Ureter (tissue), 1 donor: ENCODE results near the gene CMTM4. TPM values are rescaled to one million over a fixed set of nuclear protein-coding genes. Genes with fewer than 3 reads are reported as not detected.
"Not testable (repeated sequence)": the region's sequence is repeated elsewhere in the genome, so short reads cannot be mapped to it uniquely, and the experiment has no call there.

Source experiments
- DNase-seq: peaks from one replicate; pipeline ENCODE4 v3.0.0-alpha.2; 2020; ENCODE audit warnings: low spot score
- total RNA-seq: library from RNA; stranded (reverse); gene quantifications from one replicate; pipeline ENCODE4 v1.2.4, GENCODE V29; 2023
- donor health status: DM: yes; HTN: yes; CAD: no.

The CMTM4 gene
- total RNA-seq, 1 donor from 2014 or later = 31.6 TPM

GRCh38 chr16:66673691-66674090 lies 22.9 kb downstream of the CMTM4 start:
- no peak for DNase-seq

DNA sequence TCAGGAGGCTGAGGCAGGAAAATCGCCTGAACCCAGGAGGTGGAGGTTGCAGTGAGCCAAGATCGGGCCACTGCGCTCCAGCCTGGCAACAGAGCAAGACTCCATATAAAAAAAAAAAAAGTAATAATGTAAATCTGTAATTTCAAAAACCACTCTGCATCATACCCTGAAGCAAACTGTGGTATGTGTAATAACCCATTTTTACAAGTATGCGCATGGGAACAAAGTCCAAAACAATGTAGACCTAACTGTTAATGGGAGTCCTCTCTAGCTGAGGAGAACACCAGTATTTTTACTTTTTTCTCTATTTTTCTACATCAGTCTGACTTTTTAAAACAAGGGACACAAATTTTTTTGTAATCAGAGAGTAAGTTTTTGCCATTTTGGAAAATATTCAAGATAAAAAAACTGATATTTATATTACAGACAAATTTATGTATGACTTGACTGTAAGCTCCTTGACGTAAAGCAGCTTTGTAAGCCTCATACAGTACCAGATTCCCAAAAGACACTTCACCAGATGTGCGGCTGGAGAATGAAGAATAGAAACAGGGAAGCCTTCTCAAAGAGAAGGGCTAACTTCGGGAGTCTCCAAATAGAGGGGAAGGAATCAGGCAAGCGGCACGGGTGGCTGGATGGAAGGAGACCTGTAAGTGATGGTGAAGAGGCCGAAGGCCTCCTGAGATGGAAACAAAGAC lies 25.7 kb downstream of the CMTM4 start:
- DNase-seq = no peak

DNA sequence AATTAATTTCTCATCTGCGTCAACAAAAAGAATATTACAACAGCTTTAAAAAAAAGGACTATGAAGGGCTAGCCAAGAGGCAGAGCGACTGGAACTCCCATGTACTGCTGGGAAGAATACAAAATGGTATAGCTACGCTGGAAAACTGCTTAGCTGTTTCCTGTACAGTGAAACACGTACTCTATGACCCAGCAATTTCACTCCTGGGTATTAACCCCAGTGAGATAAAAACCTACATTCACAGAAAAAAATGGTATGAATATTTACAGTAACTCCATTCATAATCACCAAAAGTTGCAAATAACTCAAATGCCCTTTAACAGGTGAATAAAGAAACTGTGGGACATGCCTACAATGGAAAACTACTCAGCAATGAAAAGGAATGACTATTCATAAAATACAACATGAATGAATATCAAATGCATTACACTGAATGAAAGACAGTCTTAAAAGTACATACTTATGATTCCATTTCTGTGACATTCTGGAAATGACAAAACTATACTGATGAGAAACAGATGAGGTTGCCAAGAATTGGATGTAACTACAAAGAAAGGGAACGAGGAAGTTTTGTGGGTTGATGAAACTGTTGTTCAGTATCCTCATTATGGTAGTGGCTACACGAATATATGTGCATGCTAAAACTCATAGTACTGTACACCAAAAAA lies 27.6 kb downstream of the CMTM4 start:
- DNase-seq = no peak

GRCh38 chr16:66667944-66668343 lies 28.6 kb downstream of the CMTM4 start:
- DNase-seq = no peak

DNA sequence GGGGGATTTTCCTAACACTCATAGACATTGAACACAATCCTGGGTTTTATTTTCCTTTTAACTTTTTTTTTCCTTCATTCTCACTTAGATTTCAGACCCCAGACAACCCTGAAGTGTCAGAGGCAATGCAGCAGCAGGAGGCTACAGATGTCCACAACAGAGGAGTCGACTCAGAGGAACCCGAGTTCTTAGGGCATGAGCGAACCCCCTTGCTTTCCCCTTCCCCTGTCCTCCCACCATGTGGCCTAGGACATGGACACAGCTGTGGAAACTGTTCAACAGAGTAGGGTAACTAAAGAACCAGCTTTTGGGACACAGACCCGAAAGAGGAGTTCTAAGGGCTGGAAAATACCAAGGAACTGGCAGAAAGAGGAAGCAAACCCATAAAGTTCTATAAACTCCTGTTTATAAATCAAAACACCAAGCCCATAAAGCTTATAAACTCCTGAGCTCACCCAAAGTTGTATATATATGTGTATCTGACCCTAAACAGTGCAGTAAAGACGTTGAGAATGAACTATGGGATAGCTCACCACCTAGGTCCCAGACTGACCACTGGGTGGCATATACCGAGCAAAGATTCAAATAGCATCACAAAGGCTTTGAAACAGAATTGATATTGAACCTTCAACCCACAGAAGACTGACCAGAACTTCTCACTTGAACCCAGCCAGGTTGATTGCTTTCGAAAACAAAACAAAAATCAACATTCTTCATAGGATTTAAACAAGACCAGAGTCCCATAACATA lies 33.9 kb downstream of the CMTM4 start:
- peak; percentile 13 for DNase-seq

- not testable (repeated sequence) for DNase-seq
Measured at GRCh38 chr16:66661671-66662346, 34.7 kb downstream of the CMTM4 start.

DNA sequence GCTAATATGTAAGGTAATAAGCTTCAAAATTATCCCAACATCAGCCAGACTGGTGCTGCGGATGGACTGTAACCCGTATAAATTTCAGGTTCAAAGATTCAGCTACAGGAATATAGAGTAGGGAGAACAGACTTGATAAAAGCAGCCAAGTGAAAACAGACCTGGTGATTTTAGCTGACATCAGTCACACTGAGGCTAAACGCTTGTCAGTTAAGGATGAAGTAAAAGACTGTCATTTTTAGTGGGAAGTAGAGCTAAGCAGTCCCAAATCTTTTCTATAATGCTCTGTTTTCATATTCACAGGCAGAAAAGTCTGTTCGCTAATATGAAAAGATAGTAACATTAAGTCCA lies 35.4 kb downstream of the CMTM4 start:
- DNase-seq = no peak

DNA sequence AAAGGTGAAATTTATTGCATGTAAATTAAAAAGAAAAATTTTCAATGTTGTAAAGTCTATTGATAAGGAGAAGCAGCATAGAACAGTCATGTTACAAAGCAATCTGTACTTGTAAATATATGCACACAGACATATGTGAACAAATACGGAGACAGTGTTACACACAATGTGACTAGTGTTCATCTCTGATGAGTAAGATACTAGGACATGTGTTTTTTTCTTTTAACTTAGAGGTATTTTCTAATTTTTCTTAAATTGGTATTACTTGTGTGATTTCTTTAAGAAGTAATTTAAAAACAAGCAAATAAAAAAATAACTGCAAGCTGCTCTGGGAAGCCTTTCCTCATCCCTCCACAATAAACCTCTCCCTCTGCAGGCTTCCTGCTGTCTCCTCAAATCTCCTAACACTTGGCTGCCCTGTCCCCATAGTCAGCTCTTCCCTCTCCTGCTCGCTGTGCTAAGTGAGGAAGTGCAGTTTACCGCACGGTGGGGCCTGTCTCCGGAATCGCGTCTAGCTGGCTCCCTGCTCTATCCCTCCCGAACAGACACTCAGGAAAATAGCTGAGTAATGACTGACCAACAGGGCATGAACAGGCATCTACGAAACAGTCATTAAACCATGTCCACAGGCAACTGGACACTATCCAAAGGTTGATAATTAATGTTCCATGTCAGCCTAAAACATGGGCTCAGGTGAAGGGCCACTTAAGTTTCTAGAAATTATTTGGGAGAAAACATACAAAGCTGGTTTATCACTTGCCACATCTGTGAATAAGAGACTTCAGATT lies 35.9 kb downstream of the CMTM4 start:
- peak; percentile 69 for DNase-seq

- no peak for DNase-seq
Measured at GRCh38 chr16:66658860-66659190, 37.7 kb downstream of the CMTM4 start.

- DNase-seq = no peak
Measured at GRCh38 chr16:66658143-66658859, 38.2 kb downstream of the CMTM4 start.

GRCh38 chr16:66656547-66656946 lies 40.0 kb downstream of the CMTM4 start:
- no peak for DNase-seq

GRCh38 chr16:66653581-66654350 lies 42.8 kb downstream of the CMTM4 start:
- no peak for DNase-seq

GRCh38 chr16:66652661-66653360 lies 43.7 kb downstream of the CMTM4 start:
- DNase-seq = no peak

- no peak for DNase-seq
Measured at GRCh38 chr16:66651965-66652364, 44.6 kb downstream of the CMTM4 start.

- no peak for DNase-seq
Measured at GRCh38 chr16:66651474-66651765, 45.1 kb downstream of the CMTM4 start.

DNA sequence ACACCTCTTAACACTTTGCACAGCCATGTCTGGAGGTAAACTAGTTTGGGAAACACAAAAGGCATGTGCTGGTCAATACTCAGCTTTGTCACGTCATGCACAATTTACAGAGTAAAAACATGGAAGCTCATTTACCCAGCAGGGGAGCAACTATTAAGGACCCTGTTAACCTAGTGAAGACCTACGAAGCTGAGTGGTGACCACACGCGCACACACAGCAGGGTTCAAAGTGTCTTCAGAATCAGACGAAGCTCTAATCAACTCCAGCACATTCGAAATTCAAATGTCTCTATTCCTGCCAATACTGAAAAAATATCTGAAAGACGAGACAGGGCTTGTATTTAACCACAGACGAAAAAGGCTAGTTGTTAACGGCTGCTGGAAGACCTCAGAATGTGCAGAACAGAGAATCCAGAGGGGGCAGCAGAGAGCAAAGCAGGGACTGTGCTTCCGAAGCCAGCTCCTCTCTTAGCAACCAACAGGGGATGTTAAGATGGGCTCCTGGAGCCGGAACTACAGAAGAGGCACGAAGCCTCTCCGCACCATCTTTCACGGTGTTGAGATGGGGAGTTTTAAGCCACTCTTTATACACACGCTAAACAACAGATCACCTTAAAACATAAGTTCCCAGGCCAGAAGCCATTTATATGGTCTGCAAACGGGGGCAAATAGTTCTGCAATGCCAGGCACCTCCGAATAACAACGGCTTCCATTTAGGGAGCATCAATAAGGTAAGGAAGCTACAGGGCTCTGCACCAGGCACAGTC lies 45.7 kb downstream of the CMTM4 start:
- DNase-seq = peak; percentile 90

GRCh38 chr16:66649636-66650205 lies 46.8 kb downstream of the CMTM4 start:
- no peak for DNase-seq

- no peak for DNase-seq
Measured at GRCh38 chr16:66649167-66649566, 47.4 kb downstream of the CMTM4 start.

GRCh38 chr16:66647866-66648265 lies 48.7 kb downstream of the CMTM4 start:
- no peak for DNase-seq
